Cardiac fibroblast (primary cell): ENCODE data around the gene KCNQ1OT1.

Experiments
- DNase-seq, 2 donors: peaks; one replicate each; pipeline versions ENCODE4 v3.0.0 to v3.0.0-alpha.2; 2010; ENCODE audit warnings: low read depth in 2 of 2
- H3K4me3 ChIP-seq, 2 donors: replicated peaks in 1 of 2; 1 replicate in 1 of 2; 2 replicates in 1 of 2; pipeline ENCODE4 v1.5.1; 2011; ENCODE audit warnings: low read depth in 2 of 2, low read length in 2 of 2, mild to moderate bottlenecking in 2 of 2, moderate library complexity in 1 of 2
- CTCF ChIP-seq: IDR thresholded peaks from one replicate; pipeline ENCODE4 v1.5.1; 2011; ENCODE audit warnings: low read depth, mild to moderate bottlenecking, low read length, inconsistent platforms

The KCNQ1OT1 gene

GRCh38 chr11:2686360-2687222, 13.2 kb downstream of the KCNQ1OT1 start:
- no peak for TF ChIP-seq CTCF
- DNase-seq, result no peak

GRCh38 chr11:2685566-2686359, 14.0 kb downstream of the KCNQ1OT1 start:
- no peak overlapping the region for H3K4me3 ChIP-seq
- no peak for DNase-seq
- TF ChIP-seq CTCF, result no peak

More at GRCh38 chr11:2686360-2687222, 13.2 kb downstream of the KCNQ1OT1 start:
- no peak overlapping the region for H3K4me3 ChIP-seq

GRCh38 chr11:2685051-2685450, 14.7 kb downstream of the KCNQ1OT1 start:
- no peak for DNase-seq
- no peak for TF ChIP-seq CTCF
- no peak overlapping the region for H3K4me3 ChIP-seq

GRCh38 chr11:2684581-2684980, 15.2 kb downstream of the KCNQ1OT1 start:
- no peak overlapping the region for H3K4me3 ChIP-seq
- no peak for TF ChIP-seq CTCF
- no peak for DNase-seq

GRCh38 chr11:2683806-2684205, 16.0 kb downstream of the KCNQ1OT1 start:
- H3K4me3 ChIP-seq, result no peak overlapping the region
- no peak for TF ChIP-seq CTCF
- DNase-seq, result no peak

- no peak overlapping the region for H3K4me3 ChIP-seq
- no peak for TF ChIP-seq CTCF
- no peak for DNase-seq
These were observed 18.2 kb downstream of the KCNQ1OT1 start for GRCh38 chr11:2681408-2682145.
